Measurements from ENCODE around the gene NOP9.

The NOP9 gene

GRCh38 chr14:24283796-24284460 lies 15.7 kb upstream of the NOP9 start:
- DNase-seq (ENCODE audit: extremely low read depth, low read depth) = no peak
- no peak for TF ChIP-seq CTCF (IDR thresholded peaks at IDR 0.05; ENCODE audit: low read depth, low read length)

DNA sequence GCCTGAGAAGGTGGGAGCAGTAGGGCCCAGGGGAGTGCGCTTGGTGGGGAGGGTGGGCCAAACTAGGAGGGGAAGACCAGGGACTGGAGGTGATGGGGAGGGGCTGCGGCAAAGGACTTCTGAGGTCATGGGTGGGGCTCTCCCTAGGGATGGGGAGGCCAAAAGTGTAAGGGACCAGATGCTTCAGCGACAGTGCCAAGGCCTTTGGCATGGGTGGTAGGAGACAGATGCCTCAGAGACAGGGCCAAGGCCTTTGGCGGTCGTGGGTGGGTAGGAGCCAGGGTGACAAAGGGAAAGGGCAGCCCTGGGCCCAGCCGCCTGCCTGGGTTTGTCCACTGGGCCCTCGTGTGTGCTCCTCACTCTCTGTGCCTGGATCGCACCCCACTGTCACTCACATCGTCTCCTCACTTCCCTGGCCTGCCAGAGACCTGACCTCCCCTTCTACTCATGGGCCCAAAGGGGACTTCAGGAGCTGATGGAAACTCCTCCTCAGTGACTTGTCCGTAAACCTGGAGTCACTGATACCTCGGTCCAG lies 15.1 kb upstream of the NOP9 start:
- TF ChIP-seq CTCF (IDR thresholded peaks at IDR 0.05; ENCODE audit: low read depth, low read length) = no peak
- no peak for DNase-seq (ENCODE audit: extremely low read depth, low read depth)

DNA sequence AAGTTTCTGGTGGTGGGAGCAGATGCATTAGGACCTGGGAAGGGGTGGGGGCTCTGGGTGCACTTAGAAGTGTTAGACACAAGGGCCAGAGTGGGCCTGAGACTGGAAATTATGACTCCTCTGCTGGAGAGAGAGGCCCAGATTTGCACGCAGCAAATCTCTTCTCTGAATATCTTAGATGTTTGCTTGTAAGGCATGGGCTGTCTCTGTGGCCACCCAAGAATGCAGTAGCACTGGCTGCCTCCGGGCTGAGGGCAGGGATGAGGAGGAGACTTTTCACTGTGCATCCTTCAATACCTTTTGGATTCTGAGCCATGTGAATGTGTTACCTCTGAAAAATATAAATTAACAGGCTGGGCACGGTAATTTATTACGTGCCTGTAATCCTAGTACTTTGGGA lies 14.3 kb upstream of the NOP9 start:
- DNase-seq (ENCODE audit: extremely low read depth, low read depth) = no peak
- no peak for TF ChIP-seq CTCF (IDR thresholded peaks at IDR 0.05; ENCODE audit: low read depth, low read length)

- no peak for DNase-seq (ENCODE audit: extremely low read depth, low read depth)
- TF ChIP-seq CTCF (IDR thresholded peaks at IDR 0.05; ENCODE audit: low read depth, low read length) = no peak
These were observed 12.7 kb upstream of the NOP9 start for GRCh38 chr14:24286996-24287395.

DNA sequence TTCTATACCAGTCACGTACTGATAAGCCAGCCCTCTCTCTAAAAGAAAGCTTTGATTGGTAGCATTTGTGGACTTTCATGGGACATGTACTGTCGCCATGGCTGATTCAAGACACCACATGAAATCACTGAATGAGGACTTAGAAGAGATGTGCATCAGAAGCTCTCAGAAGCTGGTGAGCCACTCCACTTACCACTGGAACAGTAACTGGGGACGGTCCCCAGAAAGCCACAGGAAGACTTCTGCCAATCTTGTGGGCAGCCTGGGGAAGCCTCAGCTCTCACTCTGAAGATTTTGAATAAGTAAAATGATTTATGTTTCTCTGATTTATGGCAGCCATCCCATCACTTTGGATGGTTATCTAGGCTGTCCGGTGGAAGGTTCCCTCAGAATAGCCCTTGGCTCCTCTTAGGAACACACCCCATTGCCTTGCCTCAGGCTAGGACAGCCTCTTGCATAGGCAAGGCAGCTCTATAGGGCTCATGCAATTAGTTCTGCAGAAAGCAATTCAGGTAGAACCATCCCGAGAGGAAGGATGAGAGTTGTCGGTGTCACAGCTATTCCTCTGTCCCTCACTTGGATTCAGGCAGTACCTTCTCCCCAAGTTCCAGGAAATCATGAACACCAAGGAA lies 9.9 kb upstream of the NOP9 start:
- no peak for DNase-seq (ENCODE audit: extremely low read depth, low read depth)
- no peak for TF ChIP-seq CTCF (IDR thresholded peaks at IDR 0.05; ENCODE audit: low read depth, low read length)

DNA sequence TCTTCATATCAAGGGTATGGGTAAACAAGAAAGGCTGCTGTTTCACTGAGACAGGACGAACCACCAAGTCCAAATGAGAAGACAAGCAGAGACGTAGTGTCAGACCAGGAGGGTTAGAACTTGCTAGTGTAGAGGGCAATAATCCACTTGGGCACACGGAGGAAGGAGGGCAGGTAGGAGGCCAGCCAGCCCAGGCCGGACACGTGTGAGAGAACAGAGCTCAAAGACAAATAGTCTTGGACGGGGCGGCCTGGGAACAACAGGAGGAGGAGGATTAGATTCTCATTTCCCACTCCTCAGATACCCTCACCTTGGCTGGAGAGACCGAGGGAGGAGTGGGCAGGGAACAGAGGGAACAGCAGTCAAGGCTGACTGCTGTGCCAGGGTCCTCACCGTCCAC lies 8.9 kb upstream of the NOP9 start:
- DNase-seq (ENCODE audit: extremely low read depth, low read depth) = no peak
- TF ChIP-seq CTCF (IDR thresholded peaks at IDR 0.05; ENCODE audit: low read depth, low read length) = no peak

GRCh38 chr14:24291446-24292117 lies 8.1 kb upstream of the NOP9 start:
- DNase-seq (ENCODE audit: extremely low read depth, low read depth) = no peak
- no peak for TF ChIP-seq CTCF (IDR thresholded peaks at IDR 0.05; ENCODE audit: low read depth, low read length)
